Measurements from ENCODE around the gene DMTF1. TPM values are rescaled to one million over a fixed set of nuclear protein-coding genes. Genes with fewer than 3 reads are reported as not detected.

The DMTF1 gene
- total and polyA plus RNA-seq, 9 of the 15 experiments (the other 6 are each of a cell fraction or from before 2014, with no cell fraction given): 25.7 to 208 (median 74.7) TPM

DNA sequence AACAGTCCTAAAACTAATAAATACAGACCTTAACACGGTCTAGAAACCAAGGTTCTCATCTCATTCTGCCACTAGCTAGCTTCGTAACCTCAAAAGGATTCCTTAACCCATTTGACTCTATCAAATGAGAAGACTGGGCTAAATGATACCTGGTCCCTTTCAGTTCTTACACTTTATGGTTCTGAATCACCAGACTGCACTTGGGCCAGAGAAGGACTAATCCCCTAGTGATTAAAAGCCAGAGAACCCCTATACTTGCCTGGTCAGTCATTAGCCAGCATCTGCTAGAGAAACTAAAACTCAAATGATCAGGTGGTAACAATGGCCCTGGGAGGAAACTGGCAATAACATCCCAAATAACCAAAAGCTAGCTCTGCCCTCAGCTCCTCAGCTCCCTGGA, 50.5 kb downstream of the DMTF1 start (continued):
- TF ChIP-seq, protein P1, sequence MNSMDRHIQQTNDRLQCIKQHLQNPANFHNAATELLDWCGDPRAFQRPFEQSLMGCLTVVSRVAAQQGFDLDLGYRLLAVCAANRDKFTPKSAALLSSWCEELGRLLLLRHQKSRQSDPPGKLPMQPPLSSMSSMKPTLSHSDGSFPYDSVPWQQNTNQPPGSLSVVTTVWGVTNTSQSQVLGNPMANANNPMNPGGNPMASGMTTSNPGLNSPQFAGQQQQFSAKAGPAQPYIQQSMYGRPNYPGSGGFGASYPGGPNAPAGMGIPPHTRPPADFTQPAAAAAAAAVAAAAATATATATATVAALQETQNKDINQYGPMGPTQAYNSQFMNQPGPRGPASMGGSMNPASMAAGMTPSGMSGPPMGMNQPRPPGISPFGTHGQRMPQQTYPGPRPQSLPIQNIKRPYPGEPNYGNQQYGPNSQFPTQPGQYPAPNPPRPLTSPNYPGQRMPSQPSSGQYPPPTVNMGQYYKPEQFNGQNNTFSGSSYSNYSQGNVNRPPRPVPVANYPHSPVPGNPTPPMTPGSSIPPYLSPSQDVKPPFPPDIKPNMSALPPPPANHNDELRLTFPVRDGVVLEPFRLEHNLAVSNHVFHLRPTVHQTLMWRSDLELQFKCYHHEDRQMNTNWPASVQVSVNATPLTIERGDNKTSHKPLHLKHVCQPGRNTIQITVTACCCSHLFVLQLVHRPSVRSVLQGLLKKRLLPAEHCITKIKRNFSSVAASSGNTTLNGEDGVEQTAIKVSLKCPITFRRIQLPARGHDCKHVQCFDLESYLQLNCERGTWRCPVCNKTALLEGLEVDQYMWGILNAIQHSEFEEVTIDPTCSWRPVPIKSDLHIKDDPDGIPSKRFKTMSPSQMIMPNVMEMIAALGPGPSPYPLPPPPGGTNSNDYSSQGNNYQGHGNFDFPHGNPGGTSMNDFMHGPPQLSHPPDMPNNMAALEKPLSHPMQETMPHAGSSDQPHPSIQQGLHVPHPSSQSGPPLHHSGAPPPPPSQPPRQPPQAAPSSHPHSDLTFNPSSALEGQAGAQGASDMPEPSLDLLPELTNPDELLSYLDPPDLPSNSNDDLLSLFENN (IDR thresholded peaks at IDR 0.05; ENCODE audit: low read depth in 2 of 2, low read length in 2 of 2): no peak
- TF ChIP-seq PYGO2 (tag; IDR thresholded peaks at IDR 0.05) (no peak), MCM2 (IDR thresholded peaks at IDR 0.05; ENCODE audit: low read depth) (no peak), ZNF696 (CRISPR knock-in tag; conservative IDR thresholded peaks at IDR 0.05) (no peak), MAZ (CRISPR knock-in tag; conservative IDR thresholded peaks at IDR 0.05 in 1 of 2, IDR thresholded peaks at IDR 0.05 in 1 of 2) (no peak)
- TF ChIP-seq, protein P2, sequence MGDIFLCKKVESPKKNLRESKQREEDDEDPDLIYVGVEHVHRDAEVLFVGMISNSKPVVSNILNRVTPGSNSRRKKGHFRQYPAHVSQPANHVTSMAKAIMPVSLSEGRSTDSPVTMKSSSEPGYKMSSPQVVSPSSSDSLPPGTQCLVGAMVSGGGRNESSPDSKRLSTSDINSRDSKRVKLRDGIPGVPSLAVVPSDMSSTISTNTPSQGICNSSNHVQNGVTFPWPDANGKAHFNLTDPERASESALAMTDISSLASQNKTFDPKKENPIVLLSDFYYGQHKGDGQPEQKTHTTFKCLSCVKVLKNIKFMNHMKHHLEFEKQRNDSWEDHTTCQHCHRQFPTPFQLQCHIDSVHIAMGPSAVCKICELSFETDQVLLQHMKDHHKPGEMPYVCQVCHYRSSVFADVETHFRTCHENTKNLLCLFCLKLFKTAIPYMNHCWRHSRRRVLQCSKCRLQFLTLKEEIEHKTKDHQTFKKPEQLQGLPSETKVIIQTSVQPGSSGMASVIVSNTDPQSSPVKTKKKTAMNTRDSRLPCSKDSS (IDR thresholded peaks at IDR 0.05; ENCODE audit: low read depth, partially characterized antibody): no peak

All from K562 (cell line).